A549 (cell line): ENCODE measurements around the gene NRXN3. TPM values are rescaled to one million over a fixed set of nuclear protein-coding genes. Genes with fewer than 3 reads are reported as not detected.

Source experiments
- ATAC-seq, 2 experiments: fragments of 200-7000 bp in 1 of 2; fragments of >200 bp in 1 of 2; cut with Nextera tagmentation in 1 of 2; cut with Tn5 transposase in 1 of 2; 3 replicates each; pipeline versions ENCODE4 v1.8.0 to v1.9.1; 2018 to 2020; ENCODE audit warnings: mild to moderate bottlenecking in 1 of 2, moderate library complexity in 1 of 2
- CTCF ChIA-PET: fragments of 300-600 bp; sonication (Branson Sonifier 250); formaldehyde crosslinking; extraction: SDS; loops from one replicate; lab custom pipeline; 2021; ENCODE audit warnings: antibody characterized with exemption, inconsistent platforms; lab: Yijun Ruan, JAX
- POLR2A ChIA-PET: fragments of 350-600 bp; formaldehyde crosslinking; extraction: SDS; loops from one replicate; lab custom pipeline; 2021; ENCODE audit warnings: antibody characterized with exemption, inconsistent platforms; lab: Yijun Ruan, JAX
- DNase-seq, 2 experiments: peaks; one replicate each; pipeline versions ENCODE4 v3.0.0 to v3.0.0-alpha.2; 2011 to 2016; ENCODE audit warnings: low read depth in 1 of 2, low spot score in 1 of 2
- FAIRE-seq: peaks from 2 replicates; lab custom pipeline; 2011; peaks lifted over from hg19 to GRCh38; lab: Jason Lieb, UNC
- H3K27ac ChIP-seq, 2 experiments: fragments of >200 bp; sonication (Bioruptor Twin); formaldehyde crosslinking; 3 replicates each; pipeline ENCODE4 v1.5.1; 2016 to 2017
- H3K4me1 ChIP-seq: fragments of >200 bp; sonication (Bioruptor Twin); formaldehyde crosslinking; 3 replicates; pipeline ENCODE4 v1.6.1; 2016
- H3K4me2 ChIP-seq: fragments of >200 bp; sonication (Bioruptor Twin); formaldehyde crosslinking; 3 replicates; pipeline ENCODE4 v1.6.1; 2016
- H3K4me3 ChIP-seq: fragments of >200 bp; sonication (Bioruptor Twin); formaldehyde crosslinking; 3 replicates; pipeline ENCODE4 v1.5.1; 2016
- H3K9me3 ChIP-seq: fragments of >200 bp; sonication (Bioruptor Twin); formaldehyde crosslinking; 3 replicates; pipeline ENCODE4 v1.6.1; 2016
- BCL3 ChIP-seq: fragments of >200 bp; sonication (Bioruptor Twin); formaldehyde crosslinking; IDR thresholded peaks from 3 replicates; pipeline ENCODE4 v1.6.1; 2016
- BHLHE40 ChIP-seq: IDR thresholded peaks from 2 replicates; pipeline ENCODE4 v1.6.1; 2012; ENCODE audit warnings: low read depth, low read length, inconsistent platforms
- CHD4 ChIP-seq: fragments of 200-600 bp; sonication (generic); IDR thresholded peaks from 2 replicates; pipeline ENCODE4 v1.6.1; 2016; ENCODE audit warnings: antibody characterized with exemption, mild to moderate bottlenecking, borderline replicate concordance
- E2F6 ChIP-seq: IDR thresholded peaks from 2 replicates; pipeline ENCODE4 v1.6.1; 2012; ENCODE audit warnings: low read depth, borderline replicate concordance
- ELK1 ChIP-seq: fragments of 150-350 bp; IDR thresholded peaks from 2 replicates; pipeline ENCODE4 v1.6.1; 2014; ENCODE audit warnings: low read depth, mild to moderate bottlenecking, low read length
- EP300 ChIP-seq, 2 experiments: fragments of >200 bp; sonication (Bioruptor Twin); formaldehyde crosslinking; IDR thresholded peaks; 2 replicates in 1 of 2; 3 replicates in 1 of 2; pipeline ENCODE4 v1.6.1; 2016 to 2017
- GATA3 ChIP-seq: IDR thresholded peaks from 2 replicates; pipeline ENCODE4 v1.6.1; 2012; ENCODE audit warnings: borderline replicate concordance
- HES2 ChIP-seq: fragments of >200 bp; sonication (Bioruptor Twin); formaldehyde crosslinking; IDR thresholded peaks from 2 replicates; pipeline ENCODE4 v1.6.1; 2016
- HMGXB4 ChIP-seq: fragments of 250-450 bp; sonication (Bioruptor Pico); IDR thresholded peaks from 2 replicates; pipeline ENCODE4 v1.5.0; 2021; ENCODE audit warnings: mild to moderate bottlenecking, moderate library complexity, borderline replicate concordance
- JUN ChIP-seq, 2 experiments: fragments of >200 bp; sonication (Bioruptor Twin); formaldehyde crosslinking; IDR thresholded peaks; 2 replicates in 1 of 2; 3 replicates in 1 of 2; pipeline ENCODE4 v1.6.1; 2016 to 2017
- JUNB ChIP-seq: fragments of >200 bp; sonication (Bioruptor Twin); formaldehyde crosslinking; IDR thresholded peaks from 2 replicates; pipeline ENCODE4 v1.6.1; 2016
- MAFK ChIP-seq: fragments of 450-650 bp; IDR thresholded peaks from 2 replicates; pipeline ENCODE4 v1.6.1; 2014; ENCODE audit not compliant: partially characterized antibody
- PBX3 ChIP-seq: IDR thresholded peaks from 2 replicates; pipeline ENCODE4 v1.6.1; 2012
- RARB ChIP-seq: fragments of 250-450 bp; sonication (Bioruptor Pico); IDR thresholded peaks from 2 replicates; pipeline ENCODE4 v1.8.0; 2021; ENCODE audit warnings: mild to moderate bottlenecking, moderate library complexity
- USF2 ChIP-seq: fragments of 450-650 bp; IDR thresholded peaks from 2 replicates; pipeline ENCODE4 v1.6.1; 2014; ENCODE audit warnings: antibody characterized with exemption
- WGBS: methylation state at CpG from one replicate; pipeline ENCODE4 v1.1.6; 2017; ENCODE audit errors: missing lambda C conversion rate; 5-methylcytosine and 5-hydroxymethylcytosine counted together
- polyA plus RNA-seq, 4 experiments: library from polyadenylated mRNA; depleted of rRNA in 3 of 4; stranded (reverse); fragments of >200 nt; fragmentation: RNase III in 1 of 4; extraction: RNeasy Plus Mini Kit Qiagen cat#74134 plus additional on column Dnase treatment in 1 of 4; gene quantifications; 2 replicates in 3 of 4; 3 replicates in 1 of 4; pipeline ENCODE4 v1.2.3, GENCODE V29; 2011 to 2017

NRXN3 gene
- polyA plus RNA-seq, 2 of the 4 experiments (the other 2 are of a cell fraction), result 0.62 to 2.3 TPM

GRCh38 chr14:79665556-79665955, 1495.4 kb downstream of the NRXN3 start (continued):
- TF ChIP-seq HMGXB4 (CRISPR knock-in tag), result no peak

- DNase-seq, result no peak
- Histone ChIP-seq H3K4me3 (no peak overlapping the region), H3K4me2 (no peak overlapping the region), H3K27ac (no peak overlapping the region), H3K4me1 (no peaks in the 10 kb centered on the region), H3K9me3 (no peaks in the 10 kb centered on the region)
- ChIA-PET CTCF (no interaction called here), POLR2A (no interaction called here)
- ATAC-seq, result no peak
- no peak for FAIRE-seq
- TF ChIP-seq USF2 (no peak), RARB (no peak), BHLHE40 (no peak), MAFK (no peak), ELK1 (no peak), JUN (IDR thresholded peaks at IDR 0.05) (no peak), EP300 (IDR thresholded peaks at IDR 0.05) (no peak), CHD4 (no peak), HES2 (no peak), BCL3 (no peak), JUNB (no peak)
- 18% methylated on average over 3 of the region's 3 CpGs for WGBS
Measured at GRCh38 chr14:79668951-79669350, 1498.8 kb downstream of the NRXN3 start.

- POLR2A ChIA-PET, result no interaction called here
- Histone ChIP-seq H3K4me3 (no peak overlapping the region), H3K4me1 (no peaks in the 10 kb centered on the region), H3K9me3 (no peaks in the 10 kb centered on the region), H3K27ac (no peak overlapping the region), H3K4me2 (no peak overlapping the region)
- TF ChIP-seq E2F6 (no peak), GATA3 (no peak), BHLHE40 (no peak), PBX3 (no peak)
- no peak for FAIRE-seq
- CTCF ChIA-PET, result no interaction called here
- no peak for DNase-seq
- no peak for ATAC-seq
- 44% methylated on average over 5 of the region's 5 CpGs for WGBS
Measured at GRCh38 chr14:79670811-79671210, 1500.6 kb downstream of the NRXN3 start.
